PFSK-1 (cell line): ENCODE data around the gene BRK1.

Experiments used
- FOXP2 ChIP-seq: optimal IDR thresholded peaks from 2 replicates; pipeline ENCODE3; 2011; ENCODE audit warnings: borderline replicate concordance, control low read depth, inconsistent platforms; ENCODE audit not compliant: insufficient read depth; ENCODE audit errors: extremely low read length, extremely low read depth
- POLR2AphosphoS5 ChIP-seq: IDR thresholded peaks from 2 replicates; pipeline ENCODE4 v1.6.1; 2012; ENCODE audit warnings: low read depth, mild to moderate bottlenecking, control low read depth, low read length, moderate library complexity
- REST ChIP-seq, 2 experiments: IDR thresholded peaks; 2 replicates each; pipeline versions ENCODE4 v1.6.1 to v1.8.0; 2011 to 2012; ENCODE audit warnings: low read depth in 2 of 2, low read length in 2 of 2, control low read depth in 1 of 2, inconsistent platforms in 1 of 2, mild to moderate bottlenecking in 1 of 2, moderate library complexity in 1 of 2; ENCODE audit not compliant: insufficient read depth in 1 of 2
- SIN3A ChIP-seq: IDR thresholded peaks from 2 replicates; pipeline ENCODE4 v1.6.1; 2012; ENCODE audit warnings: mild to moderate bottlenecking, low read length, moderate library complexity, borderline replicate concordance; ENCODE audit not compliant: insufficient read depth
- TAF1 ChIP-seq: IDR thresholded peaks from 2 replicates; pipeline ENCODE4 v1.6.1; 2012; ENCODE audit warnings: low read length, control low read depth, borderline replicate concordance; ENCODE audit not compliant: insufficient read depth

- TF ChIP-seq REST (IDR thresholded peaks at IDR 0.05; ENCODE audit: insufficient read depth in 1 of 2, low read depth in 2 of 2, low read length in 2 of 2): 0 out of 4 replicates have a peak, but pooled peaks of 1 of the 2 experiments have one; percentile 27
- peak; percentile 88 for TF ChIP-seq TAF1
- peak; percentile 96 for TF ChIP-seq POLR2AphosphoS5
- TF ChIP-seq SIN3A: no peak
- no peak for TF ChIP-seq FOXP2
These were observed at the start of gene BRK1 for GRCh38 chr3:10115326-10116137.
